Ectodermal cell (in vitro differentiated cells): ENCODE measurements around the gene LKAAEAR1.

Experiments
- H3K27ac ChIP-seq: 2 replicates; pipeline ENCODE4 v1.7.0; 2013; ENCODE audit warnings: mild to moderate bottlenecking, low read depth, low read length; ENCODE audit not compliant: insufficient read depth, poor library complexity, severe bottlenecking
- H3K27me3 ChIP-seq: 2 replicates; pipeline ENCODE4 v1.7.0; 2013; ENCODE audit warnings: mild to moderate bottlenecking, low read length; ENCODE audit not compliant: insufficient read depth, control insufficient read depth, poor library complexity, severe bottlenecking
- H3K36me3 ChIP-seq: one replicate; pipeline ENCODE4 v1.7.0; 2013; ENCODE audit warnings: low read length; ENCODE audit not compliant: control insufficient read depth, insufficient read depth
- H3K4me1 ChIP-seq: one replicate; pipeline ENCODE4 v1.7.0; 2013; ENCODE audit warnings: low read length; ENCODE audit not compliant: control insufficient read depth, insufficient read depth
- H3K4me3 ChIP-seq: 2 replicates; pipeline ENCODE4 v1.7.0; 2013; ENCODE audit warnings: low read depth, low read length, control low read depth; ENCODE audit not compliant: insufficient read depth
- H3K9me3 ChIP-seq: 2 replicates; pipeline ENCODE4 v1.7.0; 2013; ENCODE audit warnings: mild to moderate bottlenecking, low read length, moderate library complexity; ENCODE audit not compliant: control insufficient read depth
- WGBS, 2 experiments: methylation state at CpG; one replicate each; pipeline ENCODE4 v1.1.7; 2013; ENCODE audit warnings: missing lambda C conversion rate in 2 of 2; 5-methylcytosine and 5-hydroxymethylcytosine counted together

Gene LKAAEAR1

GRCh38 chr20:64035066-64035932 lies 48.9 kb downstream of the LKAAEAR1 start:
- Histone ChIP-seq H3K4me3 (no peak overlapping the region), H3K4me1 (peaks cover 15% of the 10 kb centered on the region), H3K27ac (no peak overlapping the region), H3K36me3 (peaks cover 3% of the 10 kb centered on the region), H3K9me3 (no peaks in the 10 kb centered on the region), H3K27me3 (peaks cover 38% of the 10 kb centered on the region)
- 82 to 83% methylated on average over 17 of the region's 17 CpGs for WGBS, 2 experiments

GRCh38 chr20:64033981-64034493 lies 50.2 kb downstream of the LKAAEAR1 start:
- Histone ChIP-seq H3K9me3 (no peaks in the 10 kb centered on the region), H3K27ac (no peak overlapping the region), H3K27me3 (peaks cover 25% of the 10 kb centered on the region), H3K4me3 (no peak overlapping the region), H3K36me3 (peaks cover 5% of the 10 kb centered on the region), H3K4me1 (peaks cover 15% of the 10 kb centered on the region)
- WGBS, 2 experiments, result 93 to 95% methylated on average over 11 of the region's 11 CpGs
